H54 (cell line): ENCODE data around the gene DDX52.
"Not testable (repeated sequence)": the region's sequence is repeated elsewhere in the genome, so short reads cannot be mapped to it uniquely, and the experiment has no call there.

ENCODE experiments used
- DNase-seq: peaks from one replicate; pipeline ENCODE4 v3.0.0; 2011; ENCODE audit warnings: low spot score, mixed read lengths; ENCODE audit not compliant: insufficient read length
- FAIRE-seq: peaks from 3 replicates; lab custom pipeline; 2011; peaks lifted over from hg19 to GRCh38; lab: Jason Lieb, UNC
- POLR2A ChIP-seq: IDR thresholded peaks from 2 replicates; pipeline ENCODE4 v1.6.1; 2011; ENCODE audit warnings: low read depth, mild to moderate bottlenecking, low read length

Gene DDX52

GRCh38 chr17:37643118-37643766, at the start of gene DDX52:
Gene DDX52 (minus strand): TSS chr17:37643446. CDS start chr17:37643420, 26 bp downstream.
- FAIRE-seq (no peak), DNase-seq (peak; percentile 73)
- TF ChIP-seq POLR2A, result peak; percentile 88

DNA sequence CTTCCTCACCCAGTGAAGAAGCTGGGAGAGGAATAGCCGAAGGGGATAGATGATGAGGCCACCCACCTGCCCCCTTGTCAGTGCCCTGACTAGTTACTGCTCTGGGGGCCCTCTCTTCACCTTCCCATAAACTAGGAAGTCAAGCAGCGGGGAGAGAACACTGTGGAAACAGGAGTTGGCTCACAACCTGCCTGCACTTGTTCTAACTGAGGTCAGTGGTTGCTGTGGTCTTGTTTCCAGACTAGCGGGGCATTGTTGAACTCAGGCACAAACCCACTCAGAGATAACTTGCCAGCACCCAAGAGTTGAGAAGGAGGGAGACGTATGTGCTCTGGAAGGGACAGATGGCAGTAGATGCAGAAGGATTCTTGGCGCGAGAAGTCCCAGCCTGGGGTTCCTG, 48.6 kb upstream of the DDX52 start:
- TF ChIP-seq POLR2A, result no peak
- FAIRE-seq (no peak), DNase-seq (no peak)

DNA sequence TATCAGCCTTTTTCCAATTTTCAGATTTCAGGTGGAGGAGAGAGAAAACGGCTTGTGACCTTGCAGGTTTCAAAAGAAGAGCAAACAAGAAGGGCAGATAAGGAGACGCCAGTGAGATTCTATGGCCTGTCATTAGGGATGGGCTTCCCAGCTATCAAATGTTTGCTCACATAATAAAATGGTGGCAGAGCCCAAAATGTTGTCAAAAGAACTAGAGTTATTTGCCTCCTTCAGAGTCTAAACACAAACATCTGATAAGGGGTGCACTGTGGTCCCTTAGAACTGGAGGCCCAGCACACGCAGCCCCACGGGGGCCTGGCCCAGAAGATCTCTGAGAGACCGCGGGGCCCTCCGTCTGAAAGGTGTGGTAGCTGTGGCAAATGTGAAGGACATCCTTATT, 46.1 kb upstream of the DDX52 start:
- no peak for DNase-seq
- no peak for TF ChIP-seq POLR2A
- FAIRE-seq, result no peak

GRCh38 chr17:37683454-37683984, 40.3 kb upstream of the DDX52 start:
- FAIRE-seq (no peak), DNase-seq (no peak)
- TF ChIP-seq POLR2A, result no peak

DNA sequence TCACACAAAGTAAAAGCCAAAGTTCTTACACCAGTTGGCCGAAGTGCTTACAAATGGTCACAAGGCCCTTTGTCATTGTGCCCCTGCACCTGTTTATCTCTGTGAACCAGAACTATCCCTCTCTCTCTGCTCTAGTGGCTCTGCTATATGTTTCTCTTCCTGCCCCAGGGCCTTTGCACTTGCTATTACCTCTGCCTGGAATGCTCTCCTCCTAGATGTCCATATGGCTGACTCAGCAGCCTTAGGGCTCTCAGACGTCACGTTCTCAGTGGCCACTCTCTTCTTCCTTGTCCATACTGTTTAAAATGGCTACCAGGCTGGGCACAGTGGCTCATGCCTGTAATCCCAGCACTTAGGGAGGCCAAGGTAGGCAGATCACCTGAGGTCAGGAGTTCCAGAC, 38.8 kb upstream of the DDX52 start:
- FAIRE-seq, result no peak
- DNase-seq, result no peak
- TF ChIP-seq POLR2A, result no peak

DNA sequence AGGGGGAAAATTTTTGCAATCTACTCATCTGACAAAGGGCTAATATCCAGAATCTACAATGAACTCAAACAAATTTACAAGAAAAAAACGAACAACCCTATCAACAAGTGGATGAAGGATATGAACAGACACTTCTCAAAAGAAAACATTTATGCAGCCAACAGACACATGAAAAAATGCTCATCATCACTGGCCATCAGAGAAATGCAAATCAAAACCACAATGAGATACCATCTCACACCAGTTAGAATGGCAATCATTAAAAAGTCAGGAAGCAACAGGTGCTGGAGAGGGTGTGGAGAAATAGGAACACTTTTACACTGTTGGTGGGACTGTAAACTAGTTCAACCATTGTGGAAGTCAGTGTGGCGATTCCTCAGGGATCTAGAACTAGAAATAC, 36.7 kb upstream of the DDX52 start:
- DNase-seq, FAIRE-seq: not testable (repeated sequence)

DNA sequence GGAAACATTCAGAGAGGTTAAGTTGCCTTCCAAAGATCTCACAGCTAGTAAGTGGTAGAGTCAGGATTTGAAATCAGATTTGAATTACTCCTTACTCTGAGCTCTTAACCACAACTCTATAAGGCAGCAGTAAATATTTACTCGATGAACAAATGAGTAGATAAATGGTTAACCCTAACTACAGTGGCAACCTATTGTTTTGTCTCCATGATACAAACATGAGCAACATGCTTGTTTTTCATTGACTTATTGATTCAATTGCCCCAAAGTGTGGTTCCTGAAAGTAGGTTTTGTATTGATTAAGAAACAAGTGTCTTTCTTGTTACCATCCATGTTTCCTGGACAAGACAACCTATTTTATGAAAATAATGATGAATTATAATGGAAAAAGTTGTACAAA, 34.8 kb upstream of the DDX52 start:
- TF ChIP-seq POLR2A, result no peak
- FAIRE-seq (no peak), DNase-seq (no peak)

- FAIRE-seq (no peak), DNase-seq (no peak)
- TF ChIP-seq POLR2A, result no peak
These were observed 33.8 kb upstream of the DDX52 start for GRCh38 chr17:37677021-37677420.

DNA sequence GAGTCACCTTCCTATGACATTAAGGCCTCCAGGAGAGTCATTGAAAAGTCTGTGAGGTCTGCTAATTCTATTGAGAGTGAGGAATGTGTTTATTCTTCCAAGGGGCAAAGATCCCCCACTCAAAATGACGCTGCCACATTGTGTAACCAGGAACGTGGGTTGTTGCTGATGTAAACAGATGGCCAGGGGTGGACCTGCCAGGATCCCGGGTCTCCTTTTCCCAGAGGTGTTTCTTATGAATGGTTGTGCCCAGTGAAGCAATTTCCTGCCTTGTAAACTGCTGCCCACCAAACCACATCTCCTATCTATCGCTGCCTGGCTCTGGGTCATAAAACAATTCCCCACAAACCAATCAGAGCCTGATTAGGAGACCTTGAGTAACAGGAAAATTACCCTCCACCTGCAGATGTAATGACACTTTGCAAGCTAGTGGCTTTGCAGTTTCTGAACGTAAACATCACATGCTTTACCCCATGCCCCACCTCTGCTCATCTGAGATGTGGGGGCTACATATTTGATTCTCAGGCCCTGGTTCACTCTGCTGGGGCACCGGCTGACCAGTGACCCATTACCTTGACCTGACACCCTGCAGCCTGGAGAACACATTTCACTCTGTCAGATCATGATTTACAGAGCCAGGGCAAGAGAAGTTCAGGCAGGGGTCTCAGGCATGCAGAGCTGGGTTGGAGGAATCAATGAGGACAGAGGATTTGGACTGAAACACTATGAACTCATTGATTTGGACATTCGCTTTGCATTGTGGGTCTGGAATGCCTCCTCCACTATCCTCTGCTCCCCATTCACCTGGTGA, 33.1 kb upstream of the DDX52 start:
- DNase-seq (no peak), FAIRE-seq (no peak)
- no peak for TF ChIP-seq POLR2A

GRCh38 chr17:37674511-37674910, 31.3 kb upstream of the DDX52 start:
- TF ChIP-seq POLR2A, result no peak
- DNase-seq (no peak), FAIRE-seq (no peak)

- FAIRE-seq (no peak), DNase-seq (no peak)
- TF ChIP-seq POLR2A, result no peak
These were observed 30.1 kb upstream of the DDX52 start for GRCh38 chr17:37673386-37673785.

- no peak for TF ChIP-seq POLR2A
- no peak for DNase-seq
- FAIRE-seq, result no peak
These were observed 29.4 kb upstream of the DDX52 start for GRCh38 chr17:37672548-37673078.

- DNase-seq, result peak; percentile 47
- no peak for FAIRE-seq
- no peak for TF ChIP-seq POLR2A
These were observed 28.7 kb upstream of the DDX52 start for GRCh38 chr17:37671824-37672547.
